A549 (cell line): Measurements from ENCODE around the gene AGAP3.

Experiments
- CBX2 ChIP-seq: fragments of 200-600 bp; sonication (generic); IDR thresholded peaks from 2 replicates; pipeline ENCODE4 v1.6.1; 2016; ENCODE audit warnings: low read depth, mild to moderate bottlenecking, borderline replicate concordance
- CEBPB ChIP-seq, 2 experiments: fragments of >200 bp in 1 of 2; sonication (Bioruptor Twin) in 1 of 2; formaldehyde crosslinking in 1 of 2; IDR thresholded peaks; 2 replicates each; pipeline ENCODE4 v1.6.1; 2012 to 2016
- CHD2 ChIP-seq: fragments of 150-350 bp; IDR thresholded peaks from 2 replicates; pipeline ENCODE4 v1.6.1; 2014; ENCODE audit warnings: low read length; ENCODE audit not compliant: partially characterized antibody
- CTCF ChIP-seq: fragments of >200 bp; sonication (Bioruptor Twin); formaldehyde crosslinking; IDR thresholded peaks from 3 replicates; pipeline ENCODE4 v1.5.1; 2016
- ESRRA ChIP-seq: fragments of 150-350 bp; IDR thresholded peaks from 2 replicates; pipeline ENCODE4 v1.6.1; 2014; ENCODE audit warnings: mild to moderate bottlenecking, low read length, borderline replicate concordance
- HDAC2 ChIP-seq: fragments of 200-600 bp; sonication (generic); IDR thresholded peaks from 2 replicates; pipeline ENCODE4 v1.6.1; 2016
- HES2 ChIP-seq: fragments of >200 bp; sonication (Bioruptor Twin); formaldehyde crosslinking; IDR thresholded peaks from 2 replicates; pipeline ENCODE4 v1.6.1; 2016
- JUN ChIP-seq, 2 experiments: fragments of >200 bp; sonication (Bioruptor Twin); formaldehyde crosslinking; IDR thresholded peaks; 2 replicates in 1 of 2; 3 replicates in 1 of 2; pipeline ENCODE4 v1.6.1; 2016 to 2017
- KDM1A ChIP-seq: fragments of 200-600 bp; sonication (generic); IDR thresholded peaks from 2 replicates; pipeline ENCODE4 v1.6.1; 2016; ENCODE audit warnings: low read depth, mild to moderate bottlenecking
- KDM5A ChIP-seq: fragments of 200-600 bp; sonication (generic); IDR thresholded peaks from 2 replicates; pipeline ENCODE4 v1.6.1; 2016; ENCODE audit warnings: antibody characterized with exemption, mild to moderate bottlenecking
- MAFK ChIP-seq: fragments of 450-650 bp; IDR thresholded peaks from 2 replicates; pipeline ENCODE4 v1.6.1; 2014; ENCODE audit not compliant: partially characterized antibody
- MAX ChIP-seq: IDR thresholded peaks from 2 replicates; pipeline ENCODE4 v1.6.1; 2012
- POLR2A ChIP-seq: IDR thresholded peaks from 2 replicates; pipeline ENCODE4 v1.6.1; 2012; ENCODE audit warnings: mild to moderate bottlenecking, low read length
- USF2 ChIP-seq: fragments of 450-650 bp; IDR thresholded peaks from 2 replicates; pipeline ENCODE4 v1.6.1; 2014; ENCODE audit warnings: antibody characterized with exemption

GRCh38 chr7:151137791-151138152 is 51.5 kb downstream of the AGAP3 start:
- TF ChIP-seq KDM5A (no peak), MAFK (no peak), CTCF (no peak), HDAC2 (no peak), POLR2A (no peak), HES2 (no peak), CBX2 (no peak), KDM1A (no peak), ESRRA (no peak), MAX (no peak), CHD2 (no peak), CEBPB (IDR thresholded peaks at IDR 0.05) (no peak), JUN (IDR thresholded peaks at IDR 0.05) (no peak), USF2 (no peak)
